ENCODE results near the gene HAVCR2.

Gene HAVCR2

GRCh38 chr5:157109744-157110143 lies 900 bp upstream of the HAVCR2 start:
- Histone ChIP-seq H3K4me3 (ENCODE audit: low read length) (peak overlapping the region; percentile 65), H3K9me2 (replicated peaks; ENCODE audit: control insufficient read depth, low read length) (no peaks in the 10 kb centered on the region), H3K36me3 (ENCODE audit: control insufficient read depth, low read length) (no peaks in the 10 kb centered on the region), H3K27ac (ENCODE audit: low read depth, low read length) (peak overlapping the region; percentile 70), H3F3A (ENCODE audit: control insufficient read depth, insufficient read depth) (peaks cover 8% of the 10 kb centered on the region; the same call in 1 of the 2 replicates), H3K79me2 (ENCODE audit: control insufficient read depth, low read length) (peaks cover 5% of the 10 kb centered on the region; the same call in 1 of the 2 replicates), H3K27me3 (ENCODE audit: control insufficient read depth, low read length) (no peaks in the 10 kb centered on the region), H3K4me1 (ENCODE audit: control insufficient read depth, low read length) (peaks cover 32% of the 10 kb centered on the region), H4K20me1 (ENCODE audit: control insufficient read depth, insufficient read depth, low read depth, low read length) (no peaks in the 10 kb centered on the region), H3K4me2 (ENCODE audit: low read length) (peak overlapping the region; percentile 71), H3K9me3 (ENCODE audit: control insufficient read depth, insufficient read depth, low read length) (no peaks in the 10 kb centered on the region)
- TF ChIP-seq, protein P1, sequence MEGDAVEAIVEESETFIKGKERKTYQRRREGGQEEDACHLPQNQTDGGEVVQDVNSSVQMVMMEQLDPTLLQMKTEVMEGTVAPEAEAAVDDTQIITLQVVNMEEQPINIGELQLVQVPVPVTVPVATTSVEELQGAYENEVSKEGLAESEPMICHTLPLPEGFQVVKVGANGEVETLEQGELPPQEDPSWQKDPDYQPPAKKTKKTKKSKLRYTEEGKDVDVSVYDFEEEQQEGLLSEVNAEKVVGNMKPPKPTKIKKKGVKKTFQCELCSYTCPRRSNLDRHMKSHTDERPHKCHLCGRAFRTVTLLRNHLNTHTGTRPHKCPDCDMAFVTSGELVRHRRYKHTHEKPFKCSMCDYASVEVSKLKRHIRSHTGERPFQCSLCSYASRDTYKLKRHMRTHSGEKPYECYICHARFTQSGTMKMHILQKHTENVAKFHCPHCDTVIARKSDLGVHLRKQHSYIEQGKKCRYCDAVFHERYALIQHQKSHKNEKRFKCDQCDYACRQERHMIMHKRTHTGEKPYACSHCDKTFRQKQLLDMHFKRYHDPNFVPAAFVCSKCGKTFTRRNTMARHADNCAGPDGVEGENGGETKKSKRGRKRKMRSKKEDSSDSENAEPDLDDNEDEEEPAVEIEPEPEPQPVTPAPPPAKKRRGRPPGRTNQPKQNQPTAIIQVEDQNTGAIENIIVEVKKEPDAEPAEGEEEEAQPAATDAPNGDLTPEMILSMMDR (IDR thresholded peaks at IDR 0.05; ENCODE audit: low read depth, low read length, poor library complexity, severe bottlenecking) = no peak
- no peak for TF ChIP-seq EZH2phosphoT487 (IDR thresholded peaks at IDR 0.05; ENCODE audit: borderline replicate concordance, low read length)

- no peaks in the 10 kb centered on the region for H3K9me2 ChIP-seq (replicated peaks; ENCODE audit: control insufficient read depth, low read length)
- H3K79me2 ChIP-seq (ENCODE audit: control insufficient read depth, low read length) = peaks cover 5% of the 10 kb centered on the region; the same call in 1 of the 2 replicates
- H3K27ac ChIP-seq (ENCODE audit: low read depth, low read length) = no peak overlapping the region
- TF ChIP-seq, protein P1 (IDR thresholded peaks at IDR 0.05; ENCODE audit: low read depth, low read length, poor library complexity, severe bottlenecking) = no peak
- no peak for TF ChIP-seq EZH2phosphoT487 (IDR thresholded peaks at IDR 0.05; ENCODE audit: borderline replicate concordance, low read length)
- peaks cover 8% of the 10 kb centered on the region; the same call in 1 of the 2 replicates for H3F3A ChIP-seq (ENCODE audit: control insufficient read depth, insufficient read depth)
- H3K4me3 ChIP-seq (ENCODE audit: low read length) = peak overlapping the region; percentile 28
- H3K4me1 ChIP-seq (ENCODE audit: control insufficient read depth, low read length) = peaks cover 32% of the 10 kb centered on the region
- peak overlapping the region; percentile 36 for H3K4me2 ChIP-seq (ENCODE audit: low read length)
- H3K27me3 ChIP-seq (ENCODE audit: control insufficient read depth, low read length) = no peaks in the 10 kb centered on the region
- no peaks in the 10 kb centered on the region for H4K20me1 ChIP-seq (ENCODE audit: control insufficient read depth, insufficient read depth, low read depth, low read length)
- no peaks in the 10 kb centered on the region for H3K9me3 ChIP-seq (ENCODE audit: control insufficient read depth, insufficient read depth, low read length)
- no peaks in the 10 kb centered on the region for H3K36me3 ChIP-seq (ENCODE audit: control insufficient read depth, low read length)
Observed at GRCh38 chr5:157107508-157107907, 1.3 kb downstream of the HAVCR2 start.

DNA sequence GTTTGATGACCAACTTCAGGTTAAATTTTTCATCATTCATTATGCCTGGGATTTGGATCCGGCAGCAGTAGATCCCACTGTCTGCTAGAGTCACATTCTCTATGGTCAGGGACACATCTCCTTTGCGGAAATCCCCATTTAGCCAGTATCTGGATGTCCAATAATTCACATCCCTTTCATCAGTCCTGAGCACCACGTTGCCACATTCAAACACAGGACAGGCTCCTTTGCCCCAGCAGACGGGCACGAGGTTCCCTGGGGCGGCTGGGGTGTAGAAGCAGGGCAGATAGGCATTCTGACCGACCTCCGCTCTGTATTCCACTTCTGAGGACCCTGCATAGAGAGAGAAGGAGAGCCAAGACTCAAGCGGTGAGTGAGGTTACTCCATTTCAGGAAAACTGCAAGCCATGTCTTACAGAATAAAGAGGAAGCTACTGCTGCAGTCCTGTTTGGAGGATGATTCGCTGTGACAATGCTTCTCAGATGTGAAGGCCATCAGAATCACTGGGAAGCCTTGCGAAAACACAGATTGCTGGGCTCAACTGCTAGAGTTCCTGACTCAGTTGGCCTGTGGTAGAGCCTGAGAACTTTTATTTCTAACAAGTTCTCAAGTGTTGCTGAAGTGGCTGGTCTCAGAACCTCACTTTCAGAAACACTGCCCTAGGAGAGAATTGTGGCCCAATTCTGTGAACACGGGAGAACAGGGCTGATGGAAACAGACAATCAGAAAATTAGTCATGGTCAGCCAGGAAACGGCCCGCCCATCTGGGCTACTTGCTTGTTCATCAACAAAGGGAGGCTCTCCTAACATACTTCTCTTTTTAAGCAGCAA lies 2.0 kb downstream of the HAVCR2 start:
- peak overlapping the region; percentile 36 for H3K4me2 ChIP-seq (ENCODE audit: low read length)

More for the DNA sequence above, 2.0 kb downstream of the HAVCR2 start:
- Histone ChIP-seq H3K9me3 (ENCODE audit: control insufficient read depth, insufficient read depth, low read length) (no peaks in the 10 kb centered on the region), H3K27ac (ENCODE audit: low read depth, low read length) (no peak overlapping the region), H3K4me1 (ENCODE audit: control insufficient read depth, low read length) (peaks cover 32% of the 10 kb centered on the region), H3K27me3 (ENCODE audit: control insufficient read depth, low read length) (no peaks in the 10 kb centered on the region), H4K20me1 (ENCODE audit: control insufficient read depth, insufficient read depth, low read depth, low read length) (no peaks in the 10 kb centered on the region), H3K9me2 (replicated peaks; ENCODE audit: control insufficient read depth, low read length) (no peaks in the 10 kb centered on the region), H3K4me3 (ENCODE audit: low read length) (no peak overlapping the region; the same call in 1 of the 2 replicates), H3K79me2 (ENCODE audit: control insufficient read depth, low read length) (peaks cover 5% of the 10 kb centered on the region; the same call in 1 of the 2 replicates), H3F3A (ENCODE audit: control insufficient read depth, insufficient read depth) (peaks cover 8% of the 10 kb centered on the region; the same call in 1 of the 2 replicates), H3K36me3 (ENCODE audit: control insufficient read depth, low read length) (no peaks in the 10 kb centered on the region)
- no peak for TF ChIP-seq EZH2phosphoT487 (IDR thresholded peaks at IDR 0.05; ENCODE audit: borderline replicate concordance, low read length)
- TF ChIP-seq, protein P1 (IDR thresholded peaks at IDR 0.05; ENCODE audit: low read depth, low read length, poor library complexity, severe bottlenecking) = no peak

Data from DOHH2 (cell line).